K562 (cell line): ENCODE data around the gene MAS1L. TPM values are rescaled to one million over a fixed set of nuclear protein-coding genes. Genes with fewer than 3 reads are reported as not detected.

Experiments
- ATAC-seq: fragments of 200-7000 bp; cut with Tn5 transposase; 3 replicates; pipeline ENCODE4 v1.9.1; 2020; ENCODE audit warnings: moderate library complexity
- BruUV-seq: library from RNA; stranded (reverse); fragments of 400-500 nt; replicated peaks from 2 replicates; lab custom pipeline; 2021; lab: Mats Ljungman, UMichigan
- CTCF ChIA-PET: fragments of 300-600 bp; formaldehyde crosslinking; extraction: SDS; loops from one replicate; lab custom pipeline; 2021; ENCODE audit warnings: low intra/inter-chr PET ratio; lab: Yijun Ruan, JAX
- POLR2A ChIA-PET: fragments of 300-600, 350-650 bp; sonication (Branson Sonifier 250); formaldehyde crosslinking; extraction: SDS; loops from one replicate; lab custom pipeline; 2021; ENCODE audit warnings: antibody characterized with exemption, inconsistent platforms; lab: Yijun Ruan, JAX
- DNase-seq, 4 experiments: peaks; one replicate each; pipeline versions ENCODE4 v3.0.0 to v3.0.0-alpha.2; 2011 to 2018; ENCODE audit warnings: low spot score in 3 of 4, mixed read lengths in 3 of 4; ENCODE audit errors: extremely low read depth in 1 of 4
- FAIRE-seq: peaks from 2 replicates; lab custom pipeline; 2011; peaks lifted over from hg19 to GRCh38; lab: Jason Lieb, UNC
- H2AFZ ChIP-seq: 2 replicates; pipeline ENCODE4 v1.6.0; 2011; ENCODE audit warnings: low read depth, low read length, control low read depth, inconsistent platforms
- H3K27ac ChIP-seq: fragments of 200-600 bp; 3 replicates; pipeline ENCODE4 v1.8.0; 2011; ENCODE audit warnings: low read depth, mild to moderate bottlenecking, control low read depth, inconsistent platforms, low read length, moderate library complexity, mixed read lengths; ENCODE audit errors: extremely low read depth
- H3K27me3 ChIP-seq, 2 experiments: fragments of 300-600 bp in 1 of 2; 2 replicates in 1 of 2; 3 replicates in 1 of 2; pipeline versions ENCODE4 v1.6.0 to v1.8.0; 2011; ENCODE audit warnings: inconsistent platforms in 2 of 2, low read length in 2 of 2, mild to moderate bottlenecking in 1 of 2, mixed read lengths in 1 of 2, moderate library complexity in 1 of 2; ENCODE audit not compliant: control insufficient read depth in 2 of 2, insufficient read depth in 2 of 2
- H3K36me3 ChIP-seq: fragments of 300-600 bp; 3 replicates; pipeline ENCODE4 v1.8.0; 2011; ENCODE audit warnings: mild to moderate bottlenecking, low read length, inconsistent platforms; ENCODE audit not compliant: control insufficient read depth, insufficient read depth
- H3K4me1 ChIP-seq, 2 experiments: fragments of 200-600 bp in 1 of 2; replicated peaks in 1 of 2; 2 replicates in 1 of 2; 3 replicates in 1 of 2; pipeline versions ENCODE4 v1.5.1 to v1.8.0; 2011; ENCODE audit warnings: inconsistent platforms in 2 of 2, low read length in 2 of 2, mild to moderate bottlenecking in 1 of 2, mixed read lengths in 1 of 2, moderate library complexity in 1 of 2; ENCODE audit not compliant: control insufficient read depth in 2 of 2, insufficient read depth in 2 of 2
- H3K4me2 ChIP-seq: 2 replicates; pipeline ENCODE4 v1.6.1; 2011; ENCODE audit warnings: low read length, control low read depth, inconsistent platforms, mixed read lengths; ENCODE audit not compliant: insufficient read depth
- H3K4me3 ChIP-seq: fragments of 200-600 bp; sonication (generic), shearing (Covaris generic); 2 replicates; pipeline ENCODE4 v1.5.1; 2016; ENCODE audit warnings: control low read depth, inconsistent platforms
- H3K79me2 ChIP-seq: fragments of 200-600 bp; 3 replicates; pipeline ENCODE4 v1.8.0; 2011; ENCODE audit warnings: low read length, inconsistent platforms; ENCODE audit not compliant: control insufficient read depth, insufficient read depth
- H3K9ac ChIP-seq, 2 experiments: 2 replicates each; pipeline versions ENCODE4 v1.6.0 to v1.6.1; 2011; ENCODE audit warnings: low read depth in 2 of 2, low read length in 2 of 2, control low read depth in 1 of 2, inconsistent platforms in 1 of 2, mild to moderate bottlenecking in 1 of 2, mixed read lengths in 1 of 2; ENCODE audit not compliant: insufficient read depth in 1 of 2
- H3K9me1 ChIP-seq: one replicate; pipeline ENCODE4 v1.6.0; 2011; ENCODE audit warnings: inconsistent platforms, mild to moderate bottlenecking, low read length, moderate library complexity; ENCODE audit not compliant: control insufficient read depth, insufficient read depth
- H3K9me3 ChIP-seq: replicated peaks from 2 replicates; pipeline ENCODE4 v1.5.1; 2011; ENCODE audit warnings: low read depth, low read length, inconsistent platforms; ENCODE audit not compliant: control insufficient read depth, insufficient read depth
- H4K20me1 ChIP-seq: replicated peaks from 2 replicates; pipeline ENCODE4 v1.6.1; 2011; ENCODE audit warnings: low read length, inconsistent platforms, mixed read lengths; ENCODE audit not compliant: control insufficient read depth, insufficient read depth
- WGBS: fragments of 100-300 bp; shearing (Covaris generic); methylation state at CpG from one replicate; pipeline ENCODE4 v1.1.6; 2016; ENCODE audit warnings: low coverage, mixed read lengths; ENCODE audit not compliant: insufficient coverage; ENCODE audit errors: missing lambda C conversion rate; 5-methylcytosine and 5-hydroxymethylcytosine counted together
- in situ Hi-C: fragments of 300-500 bp; cut with MboI; formaldehyde crosslinking; loops from 4 replicates; pipeline ENCODE4 v1.15.0; 2018; ENCODE audit warnings: inconsistent platforms, mixed read lengths
- intact Hi-C: fragments of 100-400 bp; cut with micrococcal nuclease; formaldehyde crosslinking; loops from 2 replicates; pipeline ENCODE4 v1.14.2; 2022
- polyA plus RNA-seq, 8 experiments: library from polyadenylated mRNA; depleted of rRNA in 4 of 8; stranded (reverse) in 5 of 8; unstranded in 3 of 8; fragments of >200 nt; fragmentation: Nextera tagmentation in 2 of 8; fragmentation: Illumina TruSeq in 1 of 8; extraction: Ambion mirVana in 2 of 8; extraction: Trizol in 1 of 8; gene quantifications; 2 replicates each; pipeline versions ENCODE4 v1.2.1 to v1.2.3, GENCODE V29; 2011 to 2014; ENCODE audit warnings: inconsistent platforms in 1 of 8, missing spikeins in 1 of 8
- total RNA-seq, 7 experiments: library from RNA; depleted of rRNA in 6 of 7; stranded (reverse); fragments of >200 nt in 6 of 7; fragmentation: Illumina TruSeq in 2 of 7; extraction: Trizol in 2 of 7; gene quantifications; 2 replicates each; pipeline versions ENCODE4 v1.2.1 to v1.2.3, GENCODE V29; 2011 to 2021; ENCODE audit warnings: low replicate concordance in 1 of 7
- TF ChIP-seq, protein P1 (sequence below): fragments of 450-650 bp; IDR thresholded peaks from 2 replicates; pipeline ENCODE4 v1.6.1; 2014; ENCODE audit warnings: low read depth, mild to moderate bottlenecking, moderate library complexity, borderline replicate concordance
- TF ChIP-seq, protein P2 (sequence below): fragments of 450-650 bp; formaldehyde crosslinking; IDR thresholded peaks from 2 replicates; pipeline ENCODE4 v1.4.0; 2020; ENCODE audit warnings: mild to moderate bottlenecking, mixed read lengths
- TF ChIP-seq, protein P3 (sequence below), 2 experiments: fragments of 450-650 bp; IDR thresholded peaks; 2 replicates each; pipeline ENCODE4 v1.6.1; 2016; ENCODE audit warnings: mild to moderate bottlenecking in 2 of 2, borderline replicate concordance in 1 of 2, low read depth in 1 of 2, moderate library complexity in 1 of 2
- TF ChIP-seq, protein P4 (sequence below): fragments of 450-650 bp; conservative IDR thresholded peaks from 2 replicates; pipeline ENCODE4 v1.6.1; 2016; ENCODE audit warnings: missing genetic modification characterization, low read depth, mild to moderate bottlenecking, missing compliant biosample characterization, moderate library complexity
- TF ChIP-seq, protein P5 (sequence below): fragments of 250-450 bp; sonication (Bioruptor Pico); IDR thresholded peaks from 2 replicates; pipeline ENCODE4 v1.5.0; 2020; ENCODE audit warnings: mild to moderate bottlenecking

Gene MAS1L
- total and polyA plus RNA-seq, 9 of the 15 experiments (the other 6 are each of a cell fraction or from before 2014, with no cell fraction given), result not detected

DNA sequence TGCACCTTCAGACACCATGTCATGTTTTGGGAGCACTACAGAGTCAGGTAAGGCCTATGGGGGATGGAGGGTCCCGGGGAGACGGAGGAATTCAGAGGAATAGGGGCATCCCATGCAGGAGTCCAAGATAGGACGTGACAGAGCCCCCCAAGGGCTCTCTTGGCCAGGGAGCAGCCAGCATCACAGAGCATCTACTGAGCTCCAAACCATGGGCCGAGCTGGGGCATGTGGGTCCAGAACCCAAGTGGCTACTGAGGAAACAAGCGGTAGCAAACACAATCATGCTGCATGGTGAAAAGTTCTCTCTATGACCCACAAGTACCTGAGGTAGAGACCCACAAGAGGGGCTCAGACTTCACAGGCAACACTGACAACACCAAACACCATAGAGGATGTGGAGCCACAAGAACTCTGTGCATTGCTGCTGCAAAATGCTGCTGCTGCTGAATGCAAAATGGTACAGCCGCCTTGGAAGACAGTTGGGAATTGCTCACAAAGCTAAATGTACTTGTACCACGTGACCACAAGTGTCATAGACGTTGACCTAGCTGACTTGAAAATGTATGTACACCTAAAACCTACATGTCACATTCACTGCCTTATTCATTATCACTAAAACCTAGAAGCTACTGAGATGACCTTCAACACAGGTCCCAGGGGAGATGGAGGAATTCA, 33.4 kb upstream of the MAS1L start:
- Histone ChIP-seq H3K4me1 (no peaks in the 10 kb centered on the region), H3K27me3 (peaks cover 7 to 16% of the 10 kb centered on the region in 2 experiments), H3K4me2 (no peak overlapping the region), H3K9me3 (no peaks in the 10 kb centered on the region), H2AFZ (no peak overlapping the region), H3K36me3 (no peaks in the 10 kb centered on the region), H3K27ac (no peak overlapping the region), H3K4me3 (no peak overlapping the region), H3K9me1 (no peaks in the 10 kb centered on the region), H4K20me1 (no peaks in the 10 kb centered on the region), H3K9ac (no peak overlapping the region), H3K79me2 (no peaks in the 10 kb centered on the region)
- WGBS, result under 1% methylated on average over 8 of the region's 8 CpGs
- CTCF ChIA-PET, result no interaction called here
- in situ Hi-C loops, result no loop called here
- no peak for ATAC-seq
- FAIRE-seq, result no peak
- no peak for DNase-seq
- POLR2A ChIA-PET, result no interaction called here
- intact Hi-C loops, result no loop called here
- BruUV-seq, result no TSS peak
- TF ChIP-seq, protein P1, sequence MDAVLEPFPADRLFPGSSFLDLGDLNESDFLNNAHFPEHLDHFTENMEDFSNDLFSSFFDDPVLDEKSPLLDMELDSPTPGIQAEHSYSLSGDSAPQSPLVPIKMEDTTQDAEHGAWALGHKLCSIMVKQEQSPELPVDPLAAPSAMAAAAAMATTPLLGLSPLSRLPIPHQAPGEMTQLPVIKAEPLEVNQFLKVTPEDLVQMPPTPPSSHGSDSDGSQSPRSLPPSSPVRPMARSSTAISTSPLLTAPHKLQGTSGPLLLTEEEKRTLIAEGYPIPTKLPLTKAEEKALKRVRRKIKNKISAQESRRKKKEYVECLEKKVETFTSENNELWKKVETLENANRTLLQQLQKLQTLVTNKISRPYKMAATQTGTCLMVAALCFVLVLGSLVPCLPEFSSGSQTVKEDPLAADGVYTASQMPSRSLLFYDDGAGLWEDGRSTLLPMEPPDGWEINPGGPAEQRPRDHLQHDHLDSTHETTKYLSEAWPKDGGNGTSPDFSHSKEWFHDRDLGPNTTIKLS, result no peak
- TF ChIP-seq, protein P2, sequence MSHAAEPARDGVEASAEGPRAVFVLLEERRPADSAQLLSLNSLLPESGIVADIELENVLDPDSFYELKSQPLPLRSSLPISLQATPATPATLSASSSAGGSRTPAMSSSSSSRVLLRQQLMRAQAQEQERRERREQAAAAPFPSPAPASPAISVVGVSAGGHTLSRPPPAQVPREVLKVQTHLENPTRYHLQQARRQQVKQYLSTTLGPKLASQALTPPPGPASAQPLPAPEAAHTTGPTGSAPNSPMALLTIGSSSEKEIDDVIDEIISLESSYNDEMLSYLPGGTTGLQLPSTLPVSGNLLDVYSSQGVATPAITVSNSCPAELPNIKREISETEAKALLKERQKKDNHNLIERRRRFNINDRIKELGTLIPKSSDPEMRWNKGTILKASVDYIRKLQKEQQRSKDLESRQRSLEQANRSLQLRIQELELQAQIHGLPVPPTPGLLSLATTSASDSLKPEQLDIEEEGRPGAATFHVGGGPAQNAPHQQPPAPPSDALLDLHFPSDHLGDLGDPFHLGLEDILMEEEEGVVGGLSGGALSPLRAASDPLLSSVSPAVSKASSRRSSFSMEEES (CRISPR knock-in tag), result peak; percentile 92
- TF ChIP-seq, protein P3, sequence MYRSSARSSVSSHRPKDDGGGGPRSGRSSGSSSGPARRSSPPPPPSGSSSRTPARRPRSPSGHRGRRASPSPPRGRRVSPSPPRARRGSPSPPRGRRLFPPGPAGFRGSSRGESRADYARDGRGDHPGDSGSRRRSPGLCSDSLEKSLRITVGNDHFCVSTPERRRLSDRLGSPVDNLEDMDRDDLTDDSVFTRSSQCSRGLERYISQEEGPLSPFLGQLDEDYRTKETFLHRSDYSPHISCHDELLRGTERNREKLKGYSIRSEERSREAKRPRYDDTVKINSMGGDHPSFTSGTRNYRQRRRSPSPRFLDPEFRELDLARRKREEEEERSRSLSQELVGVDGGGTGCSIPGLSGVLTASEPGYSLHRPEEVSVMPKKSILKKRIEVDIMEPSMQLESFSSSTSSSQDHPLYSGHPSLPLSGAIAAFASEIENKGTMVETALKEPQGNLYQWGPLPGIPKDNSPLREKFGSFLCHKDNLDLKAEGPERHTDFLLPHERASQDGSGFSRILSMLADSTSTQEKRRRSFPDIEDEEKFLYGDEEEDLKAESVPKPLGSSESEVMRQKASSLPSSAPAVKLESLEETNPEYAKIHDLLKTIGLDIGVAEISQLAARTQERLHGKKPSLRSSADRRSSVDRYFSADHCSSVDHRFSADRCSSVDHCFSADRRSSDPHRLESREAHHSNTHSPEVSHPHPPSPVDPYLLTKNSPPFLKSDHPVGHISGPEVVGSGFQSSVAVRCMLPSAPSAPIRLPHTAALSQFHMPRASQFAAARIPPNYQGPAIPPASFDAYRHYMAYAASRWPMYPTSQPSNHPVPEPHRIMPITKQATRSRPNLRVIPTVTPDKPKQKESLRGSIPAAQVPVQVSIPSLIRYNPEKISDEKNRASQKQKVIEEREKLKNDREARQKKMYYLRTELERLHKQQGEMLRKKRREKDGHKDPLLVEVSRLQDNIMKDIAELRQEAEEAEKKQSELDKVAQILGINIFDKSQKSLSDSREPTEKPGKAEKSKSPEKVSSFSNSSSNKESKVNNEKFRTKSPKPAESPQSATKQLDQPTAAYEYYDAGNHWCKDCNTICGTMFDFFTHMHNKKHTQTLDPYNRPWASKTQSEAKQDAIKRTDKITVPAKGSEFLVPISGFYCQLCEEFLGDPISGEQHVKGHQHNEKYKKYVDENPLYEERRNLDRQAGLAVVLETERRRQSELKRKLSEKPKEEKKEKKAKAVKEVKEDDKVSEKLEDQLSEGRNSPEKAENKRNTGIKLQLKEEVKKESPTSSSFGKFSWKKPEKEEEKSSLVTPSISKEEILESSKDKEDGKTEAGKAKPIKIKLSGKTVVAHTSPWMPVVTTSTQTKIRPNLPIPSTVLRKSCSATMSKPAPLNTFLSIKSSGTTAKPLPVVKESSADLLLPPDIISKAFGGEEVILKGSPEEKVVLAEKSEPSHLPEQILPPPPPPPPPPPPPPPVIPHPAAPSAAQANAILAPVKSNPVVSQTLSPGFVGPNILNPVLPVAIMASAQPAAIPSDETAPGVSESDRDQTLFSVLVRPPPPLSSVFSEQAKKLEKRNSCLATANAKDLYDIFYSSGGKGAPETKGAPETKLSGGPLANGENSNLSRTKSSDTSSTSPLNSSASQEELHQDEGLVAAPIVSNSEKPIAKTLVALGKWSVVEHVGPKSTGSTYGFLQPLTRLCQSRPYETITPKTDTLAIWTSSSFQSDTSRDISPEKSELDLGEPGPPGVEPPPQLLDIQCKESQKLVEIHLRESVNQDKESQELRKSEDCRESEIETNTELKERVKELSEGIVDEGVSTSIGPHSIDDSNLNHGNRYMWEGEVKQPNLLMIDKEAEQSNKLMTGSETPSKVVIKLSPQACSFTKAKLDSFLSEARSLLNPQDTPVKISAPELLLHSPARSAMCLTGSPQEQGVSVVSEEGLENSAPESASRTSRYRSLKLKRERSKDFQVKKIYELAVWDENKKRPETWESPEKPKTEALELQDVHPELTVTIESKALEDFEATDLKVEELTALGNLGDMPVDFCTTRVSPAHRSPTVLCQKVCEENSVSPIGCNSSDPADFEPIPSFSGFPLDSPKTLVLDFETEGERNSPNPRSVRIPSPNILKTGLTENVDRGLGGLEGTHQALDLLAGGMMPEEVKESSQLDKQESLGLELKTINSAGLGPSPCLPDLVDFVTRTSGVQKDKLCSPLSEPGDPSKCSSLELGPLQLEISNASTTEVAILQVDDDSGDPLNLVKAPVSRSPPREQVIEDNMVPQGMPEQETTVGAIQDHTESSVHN (IDR thresholded peaks at IDR 0.05; ENCODE audit: borderline replicate concordance in 1 of 2, low read depth in 1 of 2), result no peak
- TF ChIP-seq, protein P4, sequence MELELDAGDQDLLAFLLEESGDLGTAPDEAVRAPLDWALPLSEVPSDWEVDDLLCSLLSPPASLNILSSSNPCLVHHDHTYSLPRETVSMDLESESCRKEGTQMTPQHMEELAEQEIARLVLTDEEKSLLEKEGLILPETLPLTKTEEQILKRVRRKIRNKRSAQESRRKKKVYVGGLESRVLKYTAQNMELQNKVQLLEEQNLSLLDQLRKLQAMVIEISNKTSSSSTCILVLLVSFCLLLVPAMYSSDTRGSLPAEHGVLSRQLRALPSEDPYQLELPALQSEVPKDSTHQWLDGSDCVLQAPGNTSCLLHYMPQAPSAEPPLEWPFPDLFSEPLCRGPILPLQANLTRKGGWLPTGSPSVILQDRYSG (tag), result no peak
- TF ChIP-seq, protein P5, sequence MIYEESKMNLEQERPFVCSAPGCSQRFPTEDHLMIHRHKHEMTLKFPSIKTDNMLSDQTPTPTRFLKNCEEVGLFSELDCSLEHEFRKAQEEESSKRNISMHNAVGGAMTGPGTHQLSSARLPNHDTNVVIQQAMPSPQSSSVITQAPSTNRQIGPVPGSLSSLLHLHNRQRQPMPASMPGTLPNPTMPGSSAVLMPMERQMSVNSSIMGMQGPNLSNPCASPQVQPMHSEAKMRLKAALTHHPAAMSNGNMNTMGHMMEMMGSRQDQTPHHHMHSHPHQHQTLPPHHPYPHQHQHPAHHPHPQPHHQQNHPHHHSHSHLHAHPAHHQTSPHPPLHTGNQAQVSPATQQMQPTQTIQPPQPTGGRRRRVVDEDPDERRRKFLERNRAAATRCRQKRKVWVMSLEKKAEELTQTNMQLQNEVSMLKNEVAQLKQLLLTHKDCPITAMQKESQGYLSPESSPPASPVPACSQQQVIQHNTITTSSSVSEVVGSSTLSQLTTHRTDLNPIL (CRISPR knock-in tag), result no peak
